ENCODE data around the gene R3HDML.
"Not testable (repeated sequence)": the region's sequence is repeated elsewhere in the genome, so short reads cannot be mapped to it uniquely, and the experiment has no call there.

R3HDML gene, protein sequence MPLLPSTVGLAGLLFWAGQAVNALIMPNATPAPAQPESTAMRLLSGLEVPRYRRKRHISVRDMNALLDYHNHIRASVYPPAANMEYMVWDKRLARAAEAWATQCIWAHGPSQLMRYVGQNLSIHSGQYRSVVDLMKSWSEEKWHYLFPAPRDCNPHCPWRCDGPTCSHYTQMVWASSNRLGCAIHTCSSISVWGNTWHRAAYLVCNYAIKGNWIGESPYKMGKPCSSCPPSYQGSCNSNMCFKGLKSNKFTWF

DNA sequence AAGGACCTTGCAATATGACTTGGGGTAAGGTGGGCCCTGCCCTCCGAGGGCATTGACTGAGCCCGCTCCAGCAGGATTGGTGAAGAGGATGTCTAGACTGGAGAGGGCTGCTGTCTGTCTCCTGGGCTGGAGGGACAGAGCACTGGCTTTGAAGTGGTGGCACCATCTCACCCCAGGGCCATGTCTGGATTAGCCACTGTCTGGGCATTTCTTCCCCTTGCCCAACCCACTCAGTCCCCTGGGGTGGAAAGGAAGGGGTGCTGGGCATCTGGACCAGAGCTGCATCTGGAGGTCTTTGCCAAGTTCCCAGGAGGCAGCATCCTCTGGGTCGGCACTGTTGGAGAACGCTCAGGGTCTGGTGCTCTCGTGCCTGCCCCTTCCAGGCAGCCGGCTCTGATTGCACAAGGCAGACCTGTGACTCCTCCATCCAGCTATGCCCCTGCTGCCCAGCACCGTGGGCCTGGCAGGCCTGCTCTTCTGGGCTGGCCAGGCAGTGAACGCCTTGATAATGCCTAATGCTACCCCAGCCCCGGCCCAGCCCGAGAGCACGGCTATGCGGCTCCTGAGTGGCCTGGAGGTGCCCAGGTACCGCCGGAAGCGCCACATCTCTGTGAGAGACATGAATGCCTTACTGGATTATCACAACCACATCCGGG, at the start of gene R3HDML:
Gene R3HDML, plus strand, starts transcription at position 319 of the 656 bp plus-strand sequence. Its CDS starts 115 bp downstream, at position 434.
- DNase-seq: no peak

DNA sequence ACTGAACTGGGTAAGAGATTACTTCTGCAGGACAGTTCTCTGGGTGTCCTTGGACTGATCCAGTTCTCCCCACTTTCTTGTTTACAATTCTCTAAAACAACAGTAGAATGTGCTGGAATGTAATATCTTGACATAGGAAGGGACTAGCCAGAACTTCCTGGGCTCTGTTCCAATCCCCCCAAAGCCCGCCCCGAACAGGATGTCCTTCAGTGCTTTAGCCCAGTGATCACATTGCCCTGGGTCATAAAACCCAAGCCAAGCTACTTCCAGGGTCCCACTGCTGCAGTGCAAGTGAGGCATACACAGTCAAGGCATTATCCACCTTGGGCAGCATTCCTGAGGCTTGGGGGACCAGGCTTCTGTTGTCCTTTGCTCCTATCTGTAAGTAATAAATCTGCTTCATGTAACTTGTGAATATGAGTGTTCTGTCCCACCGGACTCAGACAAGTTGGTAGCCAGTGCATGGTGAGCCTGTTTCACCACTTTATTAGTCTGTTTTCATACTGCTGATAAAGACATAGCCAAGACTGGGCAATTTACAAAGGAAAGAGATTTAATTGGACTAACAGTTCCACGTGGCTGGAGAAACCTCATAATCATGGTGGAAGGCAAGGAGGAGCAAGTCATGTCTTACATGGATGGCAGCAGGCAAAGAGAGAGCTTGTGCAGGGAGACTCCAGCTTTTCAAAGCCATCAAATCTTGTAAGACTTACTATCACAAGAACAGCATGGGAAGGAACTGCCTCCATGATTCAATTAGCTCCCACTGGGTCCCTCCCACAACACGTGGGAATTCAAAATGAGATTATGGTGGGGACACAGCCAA, 49.4 kb upstream of the R3HDML start:
- DNase-seq: no peak

DNA sequence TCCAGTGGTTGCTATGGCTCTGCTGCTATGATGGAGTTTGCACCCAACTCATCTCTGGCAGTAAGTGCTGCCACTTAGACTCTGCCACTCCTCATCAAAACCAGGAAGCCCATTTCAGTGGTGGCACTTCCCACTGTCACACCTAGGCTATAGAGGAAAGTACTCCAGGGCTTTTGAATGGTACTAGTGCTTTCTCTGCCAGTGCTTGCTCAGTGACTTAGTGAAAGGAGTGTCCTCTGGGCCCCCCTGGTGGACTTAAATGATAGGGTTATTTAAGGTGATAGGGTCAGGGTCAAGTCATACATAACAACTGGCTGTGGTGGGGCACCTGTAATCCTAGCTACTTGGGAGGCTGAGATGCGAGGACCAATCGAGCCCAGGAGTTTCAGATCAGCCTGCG, 48.6 kb upstream of the R3HDML start:
- no peak for DNase-seq

GRCh38 chr20:44291754-44292153, 45.1 kb upstream of the R3HDML start:
- no peak for DNase-seq

DNA sequence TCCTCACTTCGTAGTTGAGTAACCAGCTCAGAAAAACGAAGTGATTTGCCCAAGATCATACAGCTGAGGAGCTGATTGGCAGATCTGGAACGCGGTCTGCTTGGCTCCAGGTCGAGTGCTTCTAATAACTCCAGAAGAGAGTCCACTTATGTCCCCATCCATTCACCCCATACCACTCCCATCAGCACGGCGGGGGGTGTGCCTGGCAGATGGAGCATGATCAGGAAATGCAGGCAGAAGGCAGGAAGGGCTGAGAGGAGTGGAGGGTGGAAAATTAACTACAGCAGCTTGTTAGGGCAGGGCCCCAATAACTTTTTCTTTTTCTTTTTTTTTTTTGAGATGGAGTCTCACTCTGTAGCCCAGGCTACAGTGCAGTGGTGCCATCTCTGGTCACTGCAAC, 40.8 kb upstream of the R3HDML start:
- peak; percentile 75 for DNase-seq

- no peak for DNase-seq
These were observed 39.1 kb upstream of the R3HDML start for GRCh38 chr20:44297721-44298120.

DNA sequence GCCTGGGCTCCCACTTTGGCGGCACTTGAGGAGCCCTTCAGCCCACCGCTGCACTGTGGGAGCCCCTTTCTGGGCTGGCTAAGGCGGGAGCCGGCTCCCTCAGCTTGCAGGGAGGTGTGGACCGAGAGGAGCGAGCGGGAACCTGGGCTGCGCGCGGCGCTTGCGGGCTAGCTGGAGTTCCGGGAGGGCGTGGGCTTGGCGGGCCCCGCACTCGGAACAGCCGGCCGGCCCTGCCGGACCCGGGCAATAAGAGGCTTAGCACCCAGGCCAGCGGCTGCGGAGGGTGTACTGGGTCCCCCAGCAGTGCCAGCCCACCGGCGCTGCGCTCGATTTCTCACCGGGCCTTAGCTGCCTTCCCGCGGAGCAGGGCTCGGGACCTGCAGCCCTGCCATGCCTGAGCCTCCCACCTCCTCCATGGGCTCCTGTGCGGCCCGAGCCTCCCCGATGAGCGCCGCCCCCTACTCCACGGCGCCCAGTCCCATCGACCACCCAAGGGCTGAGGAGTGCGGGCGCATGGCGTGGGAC, 37.8 kb upstream of the R3HDML start:
- not testable (repeated sequence) for DNase-seq

GRCh38 chr20:44301285-44301684, 35.6 kb upstream of the R3HDML start:
- DNase-seq: no peak

GRCh38 chr20:44302026-44302669, 34.7 kb upstream of the R3HDML start:
- DNase-seq: peak; percentile 36

GRCh38 chr20:44302736-44303135, 34.1 kb upstream of the R3HDML start:
- no peak for DNase-seq

- DNase-seq: no peak
These were observed 32.5 kb upstream of the R3HDML start for GRCh38 chr20:44304383-44304782.

DNA sequence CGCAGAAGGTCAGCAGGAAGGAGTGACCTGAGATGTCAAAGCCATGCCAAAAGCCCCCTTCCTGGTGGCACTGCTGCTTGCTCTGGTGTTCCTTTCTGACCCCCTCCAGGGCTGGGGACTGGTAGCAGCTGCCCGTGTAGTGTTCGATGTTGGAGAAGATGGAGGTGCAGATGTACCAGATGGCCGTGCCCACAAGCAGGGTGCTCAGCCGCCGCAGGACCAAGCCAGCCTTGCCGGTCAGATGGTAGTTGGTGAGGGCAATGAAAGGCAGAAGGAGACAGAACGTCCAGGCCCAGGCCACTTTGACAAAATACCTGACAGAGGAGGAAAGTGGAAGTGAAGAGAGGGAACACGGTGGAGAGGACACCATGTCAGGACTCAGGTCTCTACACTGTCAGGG, 29.9 kb upstream of the R3HDML start:
- DNase-seq: no peak

DNA sequence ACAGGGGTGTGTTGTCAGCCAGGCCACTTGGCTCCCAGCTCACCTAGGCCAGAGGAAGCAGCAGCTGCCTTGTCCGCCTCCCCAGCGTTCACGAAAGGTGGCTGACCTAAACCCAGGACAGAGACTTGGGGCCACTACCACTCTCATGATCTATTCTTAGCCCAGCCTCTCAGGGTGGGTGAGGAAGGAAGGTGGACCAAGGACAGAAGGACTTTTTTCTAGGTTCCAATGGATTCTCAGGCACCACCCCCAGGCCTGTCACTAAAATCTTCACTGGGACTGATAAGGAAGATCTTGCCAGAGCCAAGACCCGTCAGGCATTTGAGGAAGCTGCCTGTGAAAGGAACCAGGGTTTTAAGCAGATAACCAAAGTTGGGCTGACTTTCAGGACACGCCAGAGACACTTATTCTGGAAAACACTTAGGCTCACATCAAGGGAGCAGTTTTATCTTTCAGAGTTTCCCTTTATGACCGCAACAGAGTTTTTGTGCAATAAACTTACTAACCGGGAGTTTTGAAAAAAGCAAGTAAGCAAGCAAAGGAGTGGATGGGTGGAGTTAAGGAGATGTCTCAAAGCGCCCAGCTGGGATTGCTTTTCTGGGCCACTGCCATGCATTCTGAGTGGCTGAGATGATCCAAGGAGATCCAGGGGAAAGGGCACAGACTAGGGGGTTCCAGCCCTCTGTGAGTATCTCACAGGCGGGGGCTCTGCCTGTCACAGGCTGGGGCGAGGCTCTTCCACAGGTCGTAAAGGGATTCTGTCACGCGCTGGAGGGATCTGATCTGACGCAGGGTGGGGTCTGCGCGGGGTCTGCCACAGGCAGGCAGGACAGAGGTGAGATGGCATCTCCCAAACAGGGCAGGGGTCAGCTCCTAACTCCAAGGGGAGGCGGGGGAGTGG, 26.8 kb upstream of the R3HDML start:
- DNase-seq: no peak

- DNase-seq: peak; percentile 97
These were observed 25.9 kb upstream of the R3HDML start, which contains the start of gene FITM2 for GRCh38 chr20:44310664-44311639. Gene FITM2 (minus strand): TSS chr20:44311202. CDS start chr20:44311148, 54 bp downstream.

- peak; percentile 54 for DNase-seq
These were observed 22.0 kb upstream of the R3HDML start for GRCh38 chr20:44314870-44315269.

DNA sequence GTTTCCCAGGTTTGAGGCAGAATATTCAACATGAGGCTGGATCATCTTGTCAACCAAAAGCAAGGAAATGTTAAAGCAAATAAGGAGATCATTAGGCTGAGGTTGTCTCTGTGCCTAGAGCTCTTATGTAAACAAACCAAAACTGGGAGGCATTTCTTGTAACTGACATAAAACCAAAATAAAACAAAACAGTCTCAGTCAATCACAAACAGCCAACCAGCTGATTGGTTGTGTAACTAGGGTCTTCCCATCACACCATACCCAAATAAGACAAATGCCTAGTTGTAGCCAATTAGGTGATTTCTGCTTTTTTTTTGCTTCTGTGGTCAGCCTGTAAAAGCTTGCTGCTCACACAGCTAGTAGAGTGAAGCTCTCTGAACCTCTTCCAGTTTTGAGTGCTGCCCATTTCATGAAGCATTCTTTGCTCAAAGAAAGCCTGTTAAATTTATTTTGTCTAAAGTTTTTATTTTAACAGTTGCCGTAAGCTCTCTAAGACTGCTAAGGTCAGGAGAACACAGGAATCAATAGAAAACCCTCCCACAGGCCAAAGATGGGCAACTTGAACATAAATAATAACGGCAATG, 16.9 kb upstream of the R3HDML start:
- no peak for DNase-seq

- DNase-seq: no peak
These were observed 12.5 kb upstream of the R3HDML start for GRCh38 chr20:44324343-44324742.

- DNase-seq: no peak
These were observed 10.3 kb upstream of the R3HDML start for GRCh38 chr20:44326391-44327159.

- DNase-seq: peak; percentile 44
These were observed 9.1 kb upstream of the R3HDML start for GRCh38 chr20:44327748-44328147.

Data from NCI-H345 (cell line).